ENCODE results near the gene DEF6. TPM values are rescaled to one million over a fixed set of nuclear protein-coding genes. Genes with fewer than 3 reads are reported as not detected.

DEF6 gene
- total and polyA plus RNA-seq, 2 of the 13 experiments (the other 11 are each of a cell fraction or from before 2014, with no cell fraction given), result 5.2 to 10.0 TPM

DNA sequence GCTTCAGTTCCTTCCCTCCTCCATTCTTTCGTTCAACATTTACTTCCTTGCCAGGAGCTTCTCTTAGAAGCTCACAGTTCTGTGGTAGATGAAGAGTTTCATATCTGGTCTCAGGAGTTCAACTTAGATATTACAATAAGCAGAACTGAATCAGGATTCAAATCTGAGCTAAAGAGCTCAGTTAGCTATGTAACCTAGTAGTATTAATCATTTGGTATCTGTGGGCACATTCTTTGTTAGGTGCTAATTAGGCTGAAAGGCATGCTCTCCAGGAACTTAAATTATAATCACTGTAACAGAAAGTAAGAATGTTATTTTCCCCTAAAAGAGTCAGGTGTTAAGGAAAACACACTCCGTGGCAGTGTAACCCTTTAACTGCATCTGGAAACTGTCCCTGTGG is 29.7 kb upstream of the DEF6 start:
- TF ChIP-seq, protein P1, sequence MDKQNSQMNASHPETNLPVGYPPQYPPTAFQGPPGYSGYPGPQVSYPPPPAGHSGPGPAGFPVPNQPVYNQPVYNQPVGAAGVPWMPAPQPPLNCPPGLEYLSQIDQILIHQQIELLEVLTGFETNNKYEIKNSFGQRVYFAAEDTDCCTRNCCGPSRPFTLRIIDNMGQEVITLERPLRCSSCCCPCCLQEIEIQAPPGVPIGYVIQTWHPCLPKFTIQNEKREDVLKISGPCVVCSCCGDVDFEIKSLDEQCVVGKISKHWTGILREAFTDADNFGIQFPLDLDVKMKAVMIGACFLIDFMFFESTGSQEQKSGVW (CRISPR knock-in tag; IDR thresholded peaks at IDR 0.05; ENCODE audit: borderline replicate concordance), result no peak
- TF ChIP-seq ZBTB33 (CRISPR knock-in tag; IDR thresholded peaks at IDR 0.05) (no peak), ZNF710 (CRISPR knock-in tag; IDR thresholded peaks at IDR 0.05; ENCODE audit: borderline replicate concordance) (no peak), RARG (CRISPR knock-in tag; IDR thresholded peaks at IDR 0.05; ENCODE audit: low read depth) (no peak), ZNF10 (CRISPR knock-in tag; IDR thresholded peaks at IDR 0.05; ENCODE audit: borderline replicate concordance, low read depth) (no peak)
- Histone ChIP-seq H3K4me1 (ENCODE audit: insufficient read depth, low read length) (peaks cover 16% of the 10 kb centered on the region), H3K27ac (ENCODE audit: extremely low read length, insufficient read depth, low read length) (no peak overlapping the region), H3K4me3 (replicated peaks in 1 of 3; ENCODE audit: insufficient read depth in 1 of 3, low read depth in 2 of 3, low read length in 3 of 3) (no peak overlapping the region), H2AFZ (ENCODE audit: low read length) (no peak overlapping the region), H4K20me1 (ENCODE audit: insufficient read depth, low read length) (no peaks in the 10 kb centered on the region), H3K79me2 (ENCODE audit: insufficient read depth, low read length) (no peaks in the 10 kb centered on the region), H3K9me3 (ENCODE audit: low read length) (no peaks in the 10 kb centered on the region), H3K9ac (ENCODE audit: insufficient read depth, low read depth, low read length) (no peak overlapping the region), H3K36me3 (replicated peaks in 1 of 2; ENCODE audit: control insufficient read depth in 1 of 2, insufficient read depth in 2 of 2, low read length in 2 of 2) (no peaks in the 10 kb centered on the region), H3K27me3 (ENCODE audit: control insufficient read depth in 1 of 2, insufficient read depth in 2 of 2, low read length in 2 of 2) (no peaks in the 10 kb centered on the region), H3K4me2 (ENCODE audit: low read depth, low read length) (no peak overlapping the region)
- CTCF ChIA-PET (ENCODE audit: low intra/inter-chr PET ratio, low total read pairs), result no interaction called here
- ATAC-seq (no peak), DNase-seq (ENCODE audit: low spot score) (no peak), FAIRE-seq (no peak)
- in situ Hi-C loops (cut with HindIII; ENCODE audit: extremely low pct_ligation_motif_present, low pct_unique_long_range_greater_than_20kb) (no loop called here), intact Hi-C loops (cut with micrococcal nuclease; ENCODE audit: unreplicated experiment) (no loop called here)
- POLR2A ChIA-PET, result interaction anchor here (2.9 kb wide), 1 partner anchor 9 kb away, joined by 18 read pairs; the partner anchor contains the start of gene ZNF76
- WGBS (ENCODE audit: low lambda C conversion rate), result 88% methylated on average over 2 of the region's 2 CpGs
- no TSS peak for BruUV-seq (replicated peaks)

Data from HepG2 (cell line).